ENCODE measurements around the gene CHRM2. TPM values are rescaled to one million over a fixed set of nuclear protein-coding genes. Genes with fewer than 3 reads are reported as not detected.

Gene CHRM2
- polyA plus RNA-seq, 1 donor from 2014 or later: 0.05 TPM

- no peak overlapping the region for H3K4me3 ChIP-seq (ENCODE audit: low read length)
- H2AFZ ChIP-seq (ENCODE audit: low read depth, low read length): no peak overlapping the region
- no peaks in the 10 kb centered on the region for H4K20me1 ChIP-seq (ENCODE audit: insufficient read depth)
- TF ChIP-seq EZH2 (IDR thresholded peaks at IDR 0.05; ENCODE audit: borderline replicate concordance, insufficient read depth, low read length, poor library complexity, severe bottlenecking): no peak
- TF ChIP-seq, protein P1, sequence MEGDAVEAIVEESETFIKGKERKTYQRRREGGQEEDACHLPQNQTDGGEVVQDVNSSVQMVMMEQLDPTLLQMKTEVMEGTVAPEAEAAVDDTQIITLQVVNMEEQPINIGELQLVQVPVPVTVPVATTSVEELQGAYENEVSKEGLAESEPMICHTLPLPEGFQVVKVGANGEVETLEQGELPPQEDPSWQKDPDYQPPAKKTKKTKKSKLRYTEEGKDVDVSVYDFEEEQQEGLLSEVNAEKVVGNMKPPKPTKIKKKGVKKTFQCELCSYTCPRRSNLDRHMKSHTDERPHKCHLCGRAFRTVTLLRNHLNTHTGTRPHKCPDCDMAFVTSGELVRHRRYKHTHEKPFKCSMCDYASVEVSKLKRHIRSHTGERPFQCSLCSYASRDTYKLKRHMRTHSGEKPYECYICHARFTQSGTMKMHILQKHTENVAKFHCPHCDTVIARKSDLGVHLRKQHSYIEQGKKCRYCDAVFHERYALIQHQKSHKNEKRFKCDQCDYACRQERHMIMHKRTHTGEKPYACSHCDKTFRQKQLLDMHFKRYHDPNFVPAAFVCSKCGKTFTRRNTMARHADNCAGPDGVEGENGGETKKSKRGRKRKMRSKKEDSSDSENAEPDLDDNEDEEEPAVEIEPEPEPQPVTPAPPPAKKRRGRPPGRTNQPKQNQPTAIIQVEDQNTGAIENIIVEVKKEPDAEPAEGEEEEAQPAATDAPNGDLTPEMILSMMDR (IDR thresholded peaks at IDR 0.05; ENCODE audit: poor library complexity, severe bottlenecking): no peak
- TF ChIP-seq RAD21 (conservative IDR thresholded peaks at IDR 0.05): no peak
- TF ChIP-seq TAF1 (IDR thresholded peaks at IDR 0.05; ENCODE audit: low read depth): no peak
- no peak for TF ChIP-seq EP300 (conservative IDR thresholded peaks at IDR 0.05; ENCODE audit: poor library complexity, severe bottlenecking)
- no peak for TF ChIP-seq SMC3 (conservative IDR thresholded peaks at IDR 0.05; ENCODE audit: poor library complexity)
- no peak for TF ChIP-seq POLR2AphosphoS5 (IDR thresholded peaks at IDR 0.05)
- no peak for TF ChIP-seq MXI1 (conservative IDR thresholded peaks at IDR 0.05; ENCODE audit: poor library complexity, severe bottlenecking)
- no peak for TF ChIP-seq REST (IDR thresholded peaks at IDR 0.05; ENCODE audit: borderline replicate concordance)
- H3K4me2 ChIP-seq (ENCODE audit: low read length): no peak overlapping the region
- no peaks in the 10 kb centered on the region for H3K9me2 ChIP-seq (ENCODE audit: insufficient read depth, low read length)
- H3F3A ChIP-seq (ENCODE audit: insufficient read depth, low read length, poor library complexity, severe bottlenecking): no peaks in the 10 kb centered on the region
- H3K9ac ChIP-seq (ENCODE audit: low read length): no peak overlapping the region
- no peak overlapping the region for H3K27ac ChIP-seq (ENCODE audit: low read length)
- H3K36me3 ChIP-seq (ENCODE audit: insufficient read depth, low read length): no peaks in the 10 kb centered on the region
- no peaks in the 10 kb centered on the region for H3K79me2 ChIP-seq (replicated peaks; ENCODE audit: insufficient read depth, low read length)
- H3K27me3 ChIP-seq (ENCODE audit: insufficient read depth, low read depth, low read length): no peaks in the 10 kb centered on the region
- H3K9me3 ChIP-seq (ENCODE audit: low read length): no peaks in the 10 kb centered on the region
These were observed 132.6 kb downstream of the CHRM2 start for GRCh38 chr7:137001041-137001440.

- Histone ChIP-seq H3K79me2 (replicated peaks; ENCODE audit: insufficient read depth, low read length) (no peaks in the 10 kb centered on the region), H3K36me3 (ENCODE audit: insufficient read depth, low read length) (no peaks in the 10 kb centered on the region), H4K20me1 (ENCODE audit: insufficient read depth) (no peaks in the 10 kb centered on the region), H3K27me3 (ENCODE audit: insufficient read depth, low read depth, low read length) (no peaks in the 10 kb centered on the region), H3F3A (ENCODE audit: insufficient read depth, low read length, poor library complexity, severe bottlenecking) (no peaks in the 10 kb centered on the region), H3K9me2 (ENCODE audit: insufficient read depth, low read length) (no peaks in the 10 kb centered on the region), H3K9ac (ENCODE audit: low read length) (no peak overlapping the region), H3K4me3 (ENCODE audit: low read length) (no peak overlapping the region), H3K9me3 (ENCODE audit: low read length) (no peaks in the 10 kb centered on the region), H3K4me2 (ENCODE audit: low read length) (no peak overlapping the region), H2AFZ (ENCODE audit: low read depth, low read length) (no peak overlapping the region), H3K27ac (ENCODE audit: low read length) (no peak overlapping the region)
- TF ChIP-seq EZH2 (IDR thresholded peaks at IDR 0.05; ENCODE audit: borderline replicate concordance, insufficient read depth, low read length, poor library complexity, severe bottlenecking) (no peak), RAD21 (conservative IDR thresholded peaks at IDR 0.05) (no peak), EP300 (conservative IDR thresholded peaks at IDR 0.05; ENCODE audit: poor library complexity, severe bottlenecking) (no peak), REST (IDR thresholded peaks at IDR 0.05; ENCODE audit: borderline replicate concordance) (no peak), POLR2AphosphoS5 (IDR thresholded peaks at IDR 0.05) (no peak), TAF1 (IDR thresholded peaks at IDR 0.05; ENCODE audit: low read depth) (no peak), MXI1 (conservative IDR thresholded peaks at IDR 0.05; ENCODE audit: poor library complexity, severe bottlenecking) (no peak), SMC3 (conservative IDR thresholded peaks at IDR 0.05; ENCODE audit: poor library complexity) (no peak)
- TF ChIP-seq, protein P1 (IDR thresholded peaks at IDR 0.05; ENCODE audit: poor library complexity, severe bottlenecking): no peak
These were observed 133.0 kb downstream of the CHRM2 start for GRCh38 chr7:137001478-137001877.

All from neural cell (in vitro differentiated cells).